Esophagus squamous epithelium (tissue), 5 donors: ENCODE data around the gene CITED1. TPM values are rescaled to one million over a fixed set of nuclear protein-coding genes. Genes with fewer than 3 reads are reported as not detected.

ENCODE experiments used
- DNase-seq: peaks from one replicate; lab custom pipeline; 2025; lab: John Stamatoyannopoulos, UW
- H3K27ac ChIP-seq, 4 donors: fragments of 200-600 bp; sonication (generic); one replicate each; pipeline ENCODE4 v1.5.1; 2016 to 2019; ENCODE audit warnings: mild to moderate bottlenecking in 1 of 4
- H3K27me3 ChIP-seq, 4 donors: fragments of 200-600 bp; sonication (generic); 1 replicate in 3 of 4; 2 replicates in 1 of 4; pipeline versions ENCODE4 v1.5.1 to v1.6.0; 2017 to 2021; ENCODE audit warnings: antibody characterized with exemption in 1 of 4
- H3K36me3 ChIP-seq, 3 donors: fragments of 200-600 bp; sonication (generic); one replicate each; pipeline ENCODE4 v1.5.1; 2016 to 2019
- H3K4me1 ChIP-seq, 3 donors: fragments of 200-600 bp; sonication (generic); one replicate each; pipeline ENCODE4 v1.5.1; 2017 to 2019
- H3K4me3 ChIP-seq, 4 donors: fragments of 200-600 bp; sonication (generic); 1 replicate in 3 of 4; 2 replicates in 1 of 4; pipeline ENCODE4 v1.5.1; 2016 to 2019; ENCODE audit warnings: mild to moderate bottlenecking in 2 of 4, moderate library complexity in 1 of 4
- H3K9me3 ChIP-seq, 3 donors: fragments of 200-600 bp; sonication (generic); one replicate each; pipeline ENCODE4 v1.5.1; 2016 to 2019
- POLR2A ChIP-seq, 4 donors: fragments of 450-650 bp; IDR thresholded peaks; one replicate each; pipeline ENCODE4 v1.6.1; 2017; ENCODE audit warnings: antibody characterized with exemption in 4 of 4, mild to moderate bottlenecking in 4 of 4, moderate library complexity in 3 of 4
- WGBS, 2 donors: methylation state at CpG; one replicate each; pipeline ENCODE4 v1.1.5; 2018; 5-methylcytosine and 5-hydroxymethylcytosine counted together
- intact Hi-C: fragments of 100-400 bp; cut with DNase I; formaldehyde crosslinking; loops from one replicate; pipeline ENCODE4 v1.15.0; 2022
- total RNA-seq, 4 donors: library from RNA; depleted of rRNA; stranded (reverse); fragments of >200 nt; gene quantifications; one replicate each; pipeline ENCODE4 v1.1.0, GENCODE V29; 2016
- TF ChIP-seq, protein P1 (sequence below), 6 experiments: fragments of 450-650 bp in 4 of 6; fragments of 200-600 bp in 2 of 6; sonication (generic) in 2 of 6; IDR thresholded peaks; one replicate each; pipeline ENCODE4 v1.5.1; 2016 to 2019; ENCODE audit warnings: antibody characterized with exemption in 6 of 6, mild to moderate bottlenecking in 4 of 6, moderate library complexity in 4 of 6
- donor health status: DM: yes; HTN: yes; CAD: no.

CITED1 gene
- total RNA-seq, 4 donors from 2014 or later: not detected

DNA sequence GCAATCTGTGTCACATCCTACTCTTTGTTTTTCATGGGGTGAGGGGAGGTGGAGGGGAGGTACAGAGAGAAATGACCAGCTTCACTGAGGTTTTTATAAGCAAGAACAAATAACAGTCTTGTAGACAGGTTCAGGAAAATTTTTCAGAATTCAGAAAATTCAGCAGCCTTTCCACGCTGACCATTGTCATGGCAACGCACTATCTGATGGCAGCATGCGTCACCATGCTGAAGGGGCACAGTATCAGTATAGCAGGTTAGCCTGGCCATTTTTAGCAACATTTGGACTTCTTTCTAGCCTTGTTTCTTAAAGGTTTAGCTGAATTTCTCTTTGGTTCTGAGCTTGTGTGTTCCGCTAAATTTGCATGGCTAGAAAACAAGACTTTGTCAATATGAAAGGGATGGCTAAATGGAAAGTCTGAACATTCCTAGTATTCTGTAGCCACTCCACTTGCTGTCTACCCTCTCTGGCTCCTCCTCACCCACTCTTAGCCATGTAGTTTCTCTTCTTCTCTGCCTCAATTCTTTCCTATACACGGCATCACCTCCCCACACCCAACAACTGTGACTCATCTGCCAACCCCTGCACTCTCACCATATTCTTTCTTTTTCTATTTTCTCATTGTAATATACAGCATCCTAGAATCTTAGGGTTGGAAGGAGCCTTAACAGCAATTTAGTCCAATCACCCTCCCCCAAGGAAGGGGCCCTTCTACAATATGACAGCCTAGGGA, 42.7 kb upstream of the CITED1 start:
- 83 to 87% methylated on average over 5 of the region's 5 CpGs for WGBS, 2 donors
- peaks cover 0 to 26% (median 0%) of the 10 kb centered on the region in 3 donors for H3K36me3 ChIP-seq
- DNase-seq: no peak
- no peaks in the 10 kb centered on the region for H3K9me3 ChIP-seq
- no peaks in the 10 kb centered on the region for H3K27me3 ChIP-seq
- no peak overlapping the region for H3K4me3 ChIP-seq
- TF ChIP-seq POLR2A (IDR thresholded peaks at IDR 0.05): no peak
- TF ChIP-seq, protein P1, sequence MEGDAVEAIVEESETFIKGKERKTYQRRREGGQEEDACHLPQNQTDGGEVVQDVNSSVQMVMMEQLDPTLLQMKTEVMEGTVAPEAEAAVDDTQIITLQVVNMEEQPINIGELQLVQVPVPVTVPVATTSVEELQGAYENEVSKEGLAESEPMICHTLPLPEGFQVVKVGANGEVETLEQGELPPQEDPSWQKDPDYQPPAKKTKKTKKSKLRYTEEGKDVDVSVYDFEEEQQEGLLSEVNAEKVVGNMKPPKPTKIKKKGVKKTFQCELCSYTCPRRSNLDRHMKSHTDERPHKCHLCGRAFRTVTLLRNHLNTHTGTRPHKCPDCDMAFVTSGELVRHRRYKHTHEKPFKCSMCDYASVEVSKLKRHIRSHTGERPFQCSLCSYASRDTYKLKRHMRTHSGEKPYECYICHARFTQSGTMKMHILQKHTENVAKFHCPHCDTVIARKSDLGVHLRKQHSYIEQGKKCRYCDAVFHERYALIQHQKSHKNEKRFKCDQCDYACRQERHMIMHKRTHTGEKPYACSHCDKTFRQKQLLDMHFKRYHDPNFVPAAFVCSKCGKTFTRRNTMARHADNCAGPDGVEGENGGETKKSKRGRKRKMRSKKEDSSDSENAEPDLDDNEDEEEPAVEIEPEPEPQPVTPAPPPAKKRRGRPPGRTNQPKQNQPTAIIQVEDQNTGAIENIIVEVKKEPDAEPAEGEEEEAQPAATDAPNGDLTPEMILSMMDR (IDR thresholded peaks at IDR 0.05): no peak
- H3K4me1 ChIP-seq: no peaks in the 10 kb centered on the region
- intact Hi-C loops: no loop called here
- H3K27ac ChIP-seq: no peak overlapping the region

DNA sequence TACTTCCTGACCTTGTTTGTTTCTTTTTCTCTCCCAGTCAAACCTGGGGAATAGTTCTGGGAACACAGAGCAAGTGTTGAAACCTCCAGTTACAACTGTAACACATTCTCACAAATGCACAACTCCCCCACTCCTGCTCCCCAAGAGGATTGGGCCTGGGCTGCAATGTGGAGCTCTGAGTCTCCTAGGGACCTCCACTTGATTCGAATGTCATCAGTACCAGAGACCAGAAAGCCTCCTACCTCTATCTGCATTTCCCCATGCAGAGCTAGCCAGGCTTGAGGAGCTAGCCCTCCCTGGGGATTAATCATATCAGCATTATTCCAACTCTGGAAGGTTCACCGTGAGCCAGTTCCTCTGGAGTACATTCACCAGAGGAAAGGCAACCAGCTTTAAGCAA, 41.7 kb upstream of the CITED1 start:
- H3K27ac ChIP-seq: no peak overlapping the region
- H3K9me3 ChIP-seq: no peaks in the 10 kb centered on the region
- H3K4me1 ChIP-seq: no peaks in the 10 kb centered on the region
- peaks cover 0 to 26% (median 0%) of the 10 kb centered on the region in 3 donors for H3K36me3 ChIP-seq
- intact Hi-C loops: no loop called here
- no peak overlapping the region for H3K4me3 ChIP-seq
- H3K27me3 ChIP-seq: no peaks in the 10 kb centered on the region
- TF ChIP-seq, protein P1 (IDR thresholded peaks at IDR 0.05): no peak
- no peak for TF ChIP-seq POLR2A (IDR thresholded peaks at IDR 0.05)
- 50 to 100% methylated on average over 1 to 2 of the region's 2 CpGs for WGBS, 2 donors
- no peak for DNase-seq

DNA sequence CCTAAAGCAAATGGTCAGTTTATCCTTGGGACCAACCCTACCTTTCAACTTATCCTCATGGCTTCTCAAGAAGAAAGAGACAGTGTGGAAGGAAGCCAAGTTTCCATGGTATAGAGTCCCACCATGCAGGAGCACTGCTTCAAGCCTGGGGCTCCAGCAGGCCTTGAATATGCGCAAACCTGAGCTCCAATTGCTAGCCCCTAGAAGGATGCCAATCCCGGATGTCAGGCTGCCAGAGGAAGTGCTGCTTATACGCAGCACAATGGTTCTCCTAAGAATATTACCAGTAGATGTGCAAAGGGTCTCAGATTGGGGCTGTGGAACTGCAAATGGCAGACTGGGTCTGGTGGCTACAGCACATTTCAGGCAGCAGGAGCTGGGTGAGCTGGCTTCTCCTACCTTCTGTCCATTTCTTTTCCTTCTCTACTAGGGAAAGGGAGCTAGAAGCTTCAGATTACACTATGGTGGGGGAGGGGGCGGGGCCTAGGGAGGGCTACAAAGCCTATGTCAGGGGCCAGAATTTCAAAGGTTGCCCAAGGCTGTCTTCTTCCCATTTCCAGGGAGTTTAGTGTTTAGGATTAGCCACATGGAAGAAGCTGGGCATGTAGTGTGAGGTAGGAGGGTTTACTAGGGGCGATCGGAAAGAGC, 40.7 kb upstream of the CITED1 start:
- no peak for DNase-seq
- 66 to 100% methylated on average over 2 to 4 of the region's 6 CpGs for WGBS, 2 donors
- Histone ChIP-seq H3K4me3 (no peak overlapping the region), H3K4me1 (no peaks in the 10 kb centered on the region), H3K27ac (no peak overlapping the region), H3K27me3 (no peaks in the 10 kb centered on the region), H3K36me3 (peaks cover 0 to 19% (median 0%) of the 10 kb centered on the region in 3 donors), H3K9me3 (no peaks in the 10 kb centered on the region)
- intact Hi-C loops: no loop called here
- TF ChIP-seq POLR2A (IDR thresholded peaks at IDR 0.05): no peak
- TF ChIP-seq, protein P1 (IDR thresholded peaks at IDR 0.05): no peak

DNA sequence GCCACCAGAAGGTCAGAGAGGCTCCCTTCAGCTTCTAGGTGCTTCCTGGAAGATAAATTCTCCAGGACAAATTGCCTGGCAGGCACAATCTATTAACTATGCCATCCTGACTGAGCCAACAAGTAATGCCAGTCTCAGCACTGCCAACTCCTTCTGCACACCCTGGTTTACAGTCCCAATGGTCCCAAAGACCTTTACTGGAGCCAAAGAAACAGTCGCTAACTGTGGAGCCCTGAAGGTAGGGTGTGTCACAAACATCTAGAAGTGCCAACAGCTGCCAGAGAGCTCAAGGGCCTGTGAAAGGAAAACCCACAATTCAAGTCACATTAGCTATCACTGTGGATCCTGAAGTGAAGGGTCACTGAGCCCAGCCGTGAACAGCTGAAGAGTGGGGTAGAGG, 34.9 kb upstream of the CITED1 start:
- WGBS, 2 donors: 60 to 86% methylated on average over 1 to 2 of the region's 2 CpGs
- no peak for TF ChIP-seq POLR2A (IDR thresholded peaks at IDR 0.05)
- TF ChIP-seq, protein P1 (IDR thresholded peaks at IDR 0.05): no peak
- no peak overlapping the region for H3K27ac ChIP-seq
- H3K36me3 ChIP-seq: no peaks in the 10 kb centered on the region
- DNase-seq: no peak
- intact Hi-C loops: no loop called here
- H3K4me1 ChIP-seq: no peaks in the 10 kb centered on the region
- H3K27me3 ChIP-seq: no peaks in the 10 kb centered on the region
- no peak overlapping the region for H3K4me3 ChIP-seq
- H3K9me3 ChIP-seq: no peaks in the 10 kb centered on the region

DNA sequence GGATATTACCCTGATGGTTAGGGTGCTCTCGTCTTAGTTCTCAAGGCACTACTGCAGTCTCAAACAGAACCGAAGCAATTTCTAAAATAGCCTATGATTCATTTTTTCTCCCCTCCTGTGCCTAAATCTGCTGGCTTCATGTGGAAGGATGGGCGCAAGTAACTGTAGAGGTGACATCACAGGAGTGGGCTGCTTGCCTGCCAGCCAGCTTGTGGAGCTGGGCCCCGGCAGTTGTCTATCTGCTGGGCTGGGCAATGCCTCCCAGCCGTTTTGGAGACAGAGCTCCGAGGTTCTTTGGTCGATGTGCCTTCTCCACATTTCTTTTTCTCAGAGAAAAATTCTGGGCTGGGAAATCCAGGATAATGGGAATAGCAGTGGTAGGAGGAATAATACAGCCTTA, 34.3 kb upstream of the CITED1 start:
- H3K36me3 ChIP-seq: no peaks in the 10 kb centered on the region
- no peak overlapping the region for H3K4me3 ChIP-seq
- TF ChIP-seq, protein P1 (IDR thresholded peaks at IDR 0.05): no peak
- no peak for TF ChIP-seq POLR2A (IDR thresholded peaks at IDR 0.05)
- 81 to 100% methylated on average over 2 to 7 of the region's 7 CpGs for WGBS, 2 donors
- no peaks in the 10 kb centered on the region for H3K9me3 ChIP-seq
- no peaks in the 10 kb centered on the region for H3K27me3 ChIP-seq
- no peak for DNase-seq
- H3K27ac ChIP-seq: no peak overlapping the region
- H3K4me1 ChIP-seq: no peaks in the 10 kb centered on the region
- intact Hi-C loops: no loop called here
